Suppressor macrophage treated with lipopolysaccharide for 4 hours (primary cell): ENCODE data around the gene DLG2.

Experiments used
- DNase-seq: peaks from one replicate; pipeline ENCODE4 v3.0.0-alpha.2; 2020

The DLG2 gene

GRCh38 chr11:84234011-84234410, 1393.1 kb downstream of the DLG2 start:
- DNase-seq = no peak

- DNase-seq = no peak
Measured at GRCh38 chr11:84232511-84232910, 1394.6 kb downstream of the DLG2 start.

- DNase-seq = no peak
Measured at GRCh38 chr11:84230402-84230801, 1396.7 kb downstream of the DLG2 start.

GRCh38 chr11:84227970-84228665, 1399.0 kb downstream of the DLG2 start:
- no peak for DNase-seq

GRCh38 chr11:84224042-84224441, 1403.1 kb downstream of the DLG2 start:
- DNase-seq = no peak

GRCh38 chr11:84218318-84218717, 1408.8 kb downstream of the DLG2 start:
- no peak for DNase-seq

GRCh38 chr11:84215672-84216071, 1411.5 kb downstream of the DLG2 start:
- DNase-seq = no peak

- DNase-seq = no peak
Measured at GRCh38 chr11:84214557-84214956, 1412.6 kb downstream of the DLG2 start.

- DNase-seq = no peak
Measured at GRCh38 chr11:84212468-84213390, 1414.4 kb downstream of the DLG2 start.

GRCh38 chr11:84211896-84212295, 1415.2 kb downstream of the DLG2 start:
- no peak for DNase-seq

GRCh38 chr11:84194696-84195095, 1432.4 kb downstream of the DLG2 start:
- DNase-seq = no peak

GRCh38 chr11:84193706-84194105, 1433.4 kb downstream of the DLG2 start:
- DNase-seq = no peak

- DNase-seq = no peak
Measured at GRCh38 chr11:84188521-84188920, 1438.6 kb downstream of the DLG2 start.

- no peak for DNase-seq
Measured at GRCh38 chr11:84173078-84173477, 1454.1 kb downstream of the DLG2 start.

- no peak for DNase-seq
Measured at GRCh38 chr11:84165139-84165538, 1462.0 kb downstream of the DLG2 start.

GRCh38 chr11:84164728-84165127, 1462.4 kb downstream of the DLG2 start:
- no peak for DNase-seq

GRCh38 chr11:84163116-84163515, 1464.0 kb downstream of the DLG2 start:
- no peak for DNase-seq

- no peak for DNase-seq
Measured at GRCh38 chr11:84157639-84158038, 1469.5 kb downstream of the DLG2 start.

GRCh38 chr11:84146826-84147225, 1480.3 kb downstream of the DLG2 start:
- no peak for DNase-seq

- DNase-seq = no peak
Measured at GRCh38 chr11:84145616-84146185, 1481.4 kb downstream of the DLG2 start.

GRCh38 chr11:84144531-84144930, 1482.6 kb downstream of the DLG2 start:
- no peak for DNase-seq

GRCh38 chr11:84142411-84142810, 1484.7 kb downstream of the DLG2 start:
- no peak for DNase-seq

GRCh38 chr11:84140386-84141169, 1486.6 kb downstream of the DLG2 start:
- DNase-seq = no peak
